KMS-11 (cell line): ENCODE data around the gene ADAMTSL2.

Source experiments
- H2AFZ ChIP-seq: fragments of 200-600 bp; sonication (generic); 2 replicates; pipeline ENCODE4 v1.6.1; 2016; ENCODE audit warnings: antibody characterized with exemption, mixed run types, low read depth
- H3K27ac ChIP-seq: fragments of 200-600 bp; sonication (generic); 2 replicates; pipeline ENCODE4 v1.6.1; 2016; ENCODE audit warnings: mild to moderate bottlenecking, mixed run types
- H3K27me3 ChIP-seq: fragments of 200-600 bp; sonication (generic); 2 replicates; pipeline ENCODE4 v1.6.1; 2017; ENCODE audit warnings: mild to moderate bottlenecking, low read depth, mixed run types, moderate library complexity; ENCODE audit not compliant: insufficient read depth
- H3K36me3 ChIP-seq: fragments of 200-600 bp; sonication (generic); 2 replicates; pipeline ENCODE4 v1.6.1; 2017; ENCODE audit warnings: mild to moderate bottlenecking, mixed run types; ENCODE audit not compliant: insufficient read depth
- H3K4me1 ChIP-seq: fragments of 200-600 bp; sonication (generic); 2 replicates; pipeline ENCODE4 v1.6.1; 2016; ENCODE audit warnings: mild to moderate bottlenecking, low read depth, mixed run types; ENCODE audit not compliant: poor library complexity, severe bottlenecking
- H3K4me2 ChIP-seq: fragments of 200-600 bp; sonication (generic); 2 replicates; pipeline ENCODE4 v1.7.0; 2016; ENCODE audit warnings: mild to moderate bottlenecking, mixed run types
- H3K4me3 ChIP-seq: fragments of 200-600 bp; sonication (generic); IDR thresholded peaks from 2 replicates; pipeline ENCODE4 v1.6.1; 2017; ENCODE audit warnings: low read depth, low read length, mixed read lengths; ENCODE audit not compliant: insufficient read depth
- H3K79me2 ChIP-seq: fragments of 200-600 bp; sonication (generic); 2 replicates; pipeline ENCODE4 v1.6.1; 2016; ENCODE audit warnings: low read depth, mixed run types; ENCODE audit not compliant: insufficient read depth
- H3K9ac ChIP-seq: fragments of 200-600 bp; sonication (generic); 2 replicates; pipeline ENCODE4 v1.6.1; 2016; ENCODE audit warnings: mild to moderate bottlenecking, mixed run types
- H4K20me1 ChIP-seq: fragments of 200-600 bp; sonication (generic); 2 replicates; pipeline ENCODE4 v1.6.1; 2016; ENCODE audit warnings: mild to moderate bottlenecking, mixed run types; ENCODE audit not compliant: insufficient read depth
- TF ChIP-seq, protein P1 (sequence below): fragments of 200-600 bp; sonication (generic); conservative IDR thresholded peaks from 2 replicates; pipeline ENCODE4 v1.6.1; 2017; ENCODE audit warnings: low read depth, mild to moderate bottlenecking, antibody characterized with exemption, low read length, moderate library complexity, mixed read lengths

The ADAMTSL2 gene

DNA sequence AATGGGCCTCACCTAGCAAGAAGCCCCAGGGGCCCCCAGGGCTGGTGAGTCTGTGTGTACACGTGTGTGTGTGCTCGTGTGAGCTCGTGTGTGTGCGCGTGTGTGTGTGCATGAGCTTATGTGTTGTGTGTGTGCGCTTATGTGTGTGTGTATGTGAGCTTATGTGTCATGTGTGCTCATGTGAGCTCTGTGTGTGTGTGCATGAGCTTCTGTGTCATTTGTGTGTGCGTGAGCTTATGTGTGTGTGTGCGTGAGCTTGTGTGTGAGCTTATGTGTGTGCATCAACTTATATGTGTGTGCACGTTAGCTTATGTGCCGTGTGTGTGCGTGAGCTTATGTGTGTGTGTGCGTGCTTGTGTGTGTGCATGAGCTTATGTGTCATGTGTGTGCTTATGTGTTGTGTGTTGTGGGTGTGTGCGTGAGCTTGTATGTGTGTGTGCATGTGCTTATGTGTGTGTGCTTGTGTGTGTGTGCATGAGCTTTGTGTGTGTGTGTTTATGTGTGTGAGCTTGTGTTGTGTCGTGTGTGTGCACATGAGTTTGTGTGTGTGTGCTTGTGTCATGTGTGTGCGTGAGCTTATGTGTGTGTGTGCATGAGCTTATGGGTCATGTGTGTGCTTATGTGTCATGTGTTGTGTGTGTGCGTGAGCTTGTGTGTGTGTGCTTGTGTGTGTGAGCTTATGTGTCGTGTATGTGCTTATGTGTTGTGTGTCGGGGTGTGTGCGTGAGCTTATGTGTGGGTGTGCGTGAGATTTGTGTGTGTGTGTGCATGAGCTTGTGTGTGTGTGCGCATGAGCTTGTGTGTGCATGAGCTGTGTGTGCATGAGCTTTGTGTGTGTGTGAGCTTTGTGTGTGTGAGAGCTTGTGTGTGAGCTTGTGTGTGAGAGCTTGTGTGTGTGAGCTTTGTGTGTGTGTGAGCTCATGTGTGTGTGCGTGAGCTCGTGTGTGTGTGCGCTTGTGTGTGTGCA is 38.9 kb upstream of the ADAMTSL2 start:
- no peaks in the 10 kb centered on the region for H3K4me1 ChIP-seq
- no peak overlapping the region for H3K9ac ChIP-seq
- H2AFZ ChIP-seq: no peak overlapping the region
- no peaks in the 10 kb centered on the region for H3K79me2 ChIP-seq
- no peaks in the 10 kb centered on the region for H3K36me3 ChIP-seq
- TF ChIP-seq, protein P1, sequence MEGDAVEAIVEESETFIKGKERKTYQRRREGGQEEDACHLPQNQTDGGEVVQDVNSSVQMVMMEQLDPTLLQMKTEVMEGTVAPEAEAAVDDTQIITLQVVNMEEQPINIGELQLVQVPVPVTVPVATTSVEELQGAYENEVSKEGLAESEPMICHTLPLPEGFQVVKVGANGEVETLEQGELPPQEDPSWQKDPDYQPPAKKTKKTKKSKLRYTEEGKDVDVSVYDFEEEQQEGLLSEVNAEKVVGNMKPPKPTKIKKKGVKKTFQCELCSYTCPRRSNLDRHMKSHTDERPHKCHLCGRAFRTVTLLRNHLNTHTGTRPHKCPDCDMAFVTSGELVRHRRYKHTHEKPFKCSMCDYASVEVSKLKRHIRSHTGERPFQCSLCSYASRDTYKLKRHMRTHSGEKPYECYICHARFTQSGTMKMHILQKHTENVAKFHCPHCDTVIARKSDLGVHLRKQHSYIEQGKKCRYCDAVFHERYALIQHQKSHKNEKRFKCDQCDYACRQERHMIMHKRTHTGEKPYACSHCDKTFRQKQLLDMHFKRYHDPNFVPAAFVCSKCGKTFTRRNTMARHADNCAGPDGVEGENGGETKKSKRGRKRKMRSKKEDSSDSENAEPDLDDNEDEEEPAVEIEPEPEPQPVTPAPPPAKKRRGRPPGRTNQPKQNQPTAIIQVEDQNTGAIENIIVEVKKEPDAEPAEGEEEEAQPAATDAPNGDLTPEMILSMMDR: no peak
- no peaks in the 10 kb centered on the region for H4K20me1 ChIP-seq
- H3K4me2 ChIP-seq: no peak overlapping the region
- H3K4me3 ChIP-seq: no peak overlapping the region
- H3K27me3 ChIP-seq: peaks cover 71% of the 10 kb centered on the region; the same call in 1 of the 2 replicates
- no peak overlapping the region for H3K27ac ChIP-seq

DNA sequence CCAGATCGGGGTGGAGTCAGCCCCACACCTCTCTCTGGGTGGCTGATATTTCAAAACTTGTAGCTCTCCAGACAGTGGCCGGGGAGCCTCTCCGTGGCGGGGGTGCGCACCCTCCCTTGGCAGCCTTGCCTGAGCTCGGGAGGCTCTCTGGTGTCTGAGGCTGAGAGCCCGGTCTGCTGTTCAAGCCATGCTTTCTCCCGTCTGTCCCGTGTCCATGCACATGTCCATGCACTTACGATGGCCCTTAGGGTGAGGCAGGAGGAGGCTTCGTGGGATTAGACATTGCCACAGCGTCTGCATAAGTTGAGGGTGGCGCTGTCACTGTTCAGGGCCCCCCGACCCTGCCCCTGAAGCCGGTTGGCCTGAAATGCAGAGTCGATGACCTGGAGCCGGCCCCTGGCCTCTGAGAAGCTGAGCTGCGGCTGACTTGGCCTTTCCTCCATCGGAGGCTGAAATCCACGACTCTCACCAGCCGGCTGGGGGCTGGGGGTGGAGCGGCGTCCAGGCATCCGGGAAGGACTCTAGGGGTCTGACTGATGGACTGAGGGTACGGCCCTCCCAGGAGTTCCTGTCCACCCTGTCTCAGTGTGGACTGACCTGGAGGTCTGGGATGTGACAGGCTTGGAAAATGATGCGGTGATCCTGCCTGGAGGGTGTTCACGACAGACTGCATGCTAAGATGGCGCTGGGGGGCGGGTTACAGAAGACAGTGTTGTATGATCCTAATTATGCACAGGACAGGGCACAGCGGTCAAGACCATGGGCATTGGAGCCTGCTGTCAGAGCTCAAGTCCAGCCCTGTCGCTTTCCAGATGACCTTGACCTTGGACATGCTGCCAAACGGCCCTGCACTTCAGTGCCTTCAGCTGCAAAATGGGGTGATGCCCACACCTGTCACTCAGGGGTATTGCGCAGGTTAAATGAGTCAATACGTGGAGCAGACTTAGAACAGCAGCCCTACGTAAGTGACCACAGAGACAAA is 37.4 kb upstream of the ADAMTSL2 start:
- Histone ChIP-seq H3K27ac (no peak overlapping the region), H3K27me3 (peaks cover 69% of the 10 kb centered on the region; the same call in 1 of the 2 replicates), H3K36me3 (no peaks in the 10 kb centered on the region), H3K4me1 (no peaks in the 10 kb centered on the region), H4K20me1 (no peaks in the 10 kb centered on the region), H3K4me2 (no peak overlapping the region), H3K79me2 (no peaks in the 10 kb centered on the region), H3K9ac (no peak overlapping the region), H3K4me3 (no peak overlapping the region), H2AFZ (no peak overlapping the region)
- TF ChIP-seq, protein P1: no peak

DNA sequence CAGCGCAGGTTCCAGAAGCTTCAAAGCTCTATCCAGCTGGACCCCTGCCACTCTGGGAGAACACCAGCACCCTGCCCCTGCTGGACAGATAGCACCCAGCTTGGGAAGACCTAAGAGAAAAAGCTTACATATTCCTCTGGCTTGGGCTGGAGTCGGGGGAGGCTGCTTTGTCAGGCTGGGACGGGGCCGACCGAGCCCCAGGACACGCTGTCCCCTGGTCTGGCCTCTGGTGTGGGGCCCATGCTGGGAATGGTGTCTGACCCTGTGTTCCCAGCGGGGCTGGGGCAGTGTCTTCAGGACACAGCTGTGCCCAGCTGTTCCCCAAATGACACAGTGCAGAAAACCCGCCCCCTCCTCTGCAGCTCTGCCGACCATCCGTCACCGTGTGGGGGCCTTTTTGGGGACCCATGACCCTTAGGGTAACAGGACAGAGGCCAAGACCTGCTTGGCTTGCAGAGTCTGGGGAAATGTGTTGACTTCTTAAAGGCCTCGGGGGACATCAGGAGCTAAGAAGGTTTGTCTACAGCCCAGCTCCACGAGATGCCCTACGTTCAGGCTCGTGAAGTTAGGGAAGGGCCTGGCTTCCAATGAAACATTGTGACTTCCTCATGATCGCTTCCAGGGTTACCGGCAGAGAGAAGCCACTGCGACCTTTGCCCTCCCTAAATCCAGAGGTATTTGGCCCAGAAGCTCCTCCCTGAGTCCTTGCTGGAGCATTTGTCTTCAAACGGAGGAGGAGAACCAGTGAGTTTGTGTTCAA is 35.2 kb upstream of the ADAMTSL2 start:
- peaks cover 73% of the 10 kb centered on the region for H3K27me3 ChIP-seq
- TF ChIP-seq, protein P1: no peak
- no peak overlapping the region for H2AFZ ChIP-seq
- no peak overlapping the region for H3K9ac ChIP-seq
- no peak overlapping the region for H3K4me3 ChIP-seq
- no peaks in the 10 kb centered on the region for H3K36me3 ChIP-seq
- no peaks in the 10 kb centered on the region for H3K79me2 ChIP-seq
- no peaks in the 10 kb centered on the region for H3K4me1 ChIP-seq
- no peak overlapping the region for H3K27ac ChIP-seq
- no peaks in the 10 kb centered on the region for H4K20me1 ChIP-seq
- H3K4me2 ChIP-seq: no peak overlapping the region

DNA sequence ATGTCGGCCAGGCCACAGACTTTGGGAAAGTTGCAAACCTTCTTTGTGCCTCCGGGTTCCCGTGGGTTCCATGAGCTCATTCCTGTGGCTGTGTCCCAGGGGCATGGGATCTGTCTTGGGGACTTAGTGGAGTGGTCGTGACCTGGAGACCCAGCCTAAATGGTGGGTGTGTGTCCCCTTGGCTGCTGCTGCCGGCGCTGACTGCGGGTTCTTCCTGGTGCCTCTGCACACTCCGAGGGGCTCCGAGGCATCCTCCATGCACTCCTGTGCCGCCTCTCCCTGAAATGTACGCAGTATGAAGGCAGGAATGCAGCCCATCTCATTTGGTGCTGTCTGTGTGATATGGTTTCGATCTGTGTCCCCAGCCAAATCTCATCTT is 34.6 kb upstream of the ADAMTSL2 start:
- TF ChIP-seq, protein P1: no peak
- no peak overlapping the region for H3K4me3 ChIP-seq
- no peak overlapping the region for H2AFZ ChIP-seq
- no peaks in the 10 kb centered on the region for H3K36me3 ChIP-seq
- H3K9ac ChIP-seq: no peak overlapping the region
- H3K4me2 ChIP-seq: no peak overlapping the region
- H3K27ac ChIP-seq: no peak overlapping the region
- no peaks in the 10 kb centered on the region for H3K79me2 ChIP-seq
- no peaks in the 10 kb centered on the region for H4K20me1 ChIP-seq
- H3K4me1 ChIP-seq: no peaks in the 10 kb centered on the region
- peaks cover 74% of the 10 kb centered on the region for H3K27me3 ChIP-seq
